ENCODE results near the gene GALNT9. TPM values are rescaled to one million over a fixed set of nuclear protein-coding genes. Genes with fewer than 3 reads are reported as not detected.

The GALNT9 gene
- total RNA-seq, 1 experiment from 2014 or later: 0.54 TPM

DNA sequence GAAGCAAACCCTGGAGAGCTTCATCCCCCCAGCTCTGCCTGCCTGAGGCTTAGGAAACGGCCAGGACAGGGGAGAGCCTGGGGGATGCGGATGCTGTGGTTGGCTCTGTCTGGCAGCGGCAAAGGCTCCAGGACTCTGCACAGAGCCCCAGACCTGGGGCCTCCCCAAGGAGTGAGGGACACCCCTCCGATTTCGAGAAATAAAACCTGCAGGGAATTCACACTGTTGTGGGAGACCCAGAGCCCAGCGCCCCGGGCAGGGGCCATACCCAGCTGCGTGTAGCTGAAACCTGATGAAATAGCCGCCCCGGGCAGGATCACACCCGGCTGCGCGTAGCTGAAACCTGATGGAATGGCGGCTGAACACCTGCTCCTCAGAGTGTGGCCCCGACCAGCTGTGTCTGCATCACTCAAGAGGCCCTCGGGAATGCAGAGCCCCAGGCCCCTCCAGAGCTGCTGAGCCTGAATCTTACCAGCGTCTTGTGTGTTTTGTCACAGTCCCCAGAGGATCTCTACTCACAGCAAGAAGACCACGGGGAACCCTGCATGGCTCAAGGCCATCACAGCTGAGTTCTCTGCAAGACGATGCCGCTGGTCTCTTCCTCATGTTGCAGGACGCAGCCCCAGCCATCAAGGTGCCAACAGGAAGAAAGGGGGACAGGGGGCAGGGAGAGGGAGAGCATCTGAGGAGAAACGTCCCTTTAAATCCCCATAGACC is 46.5 kb upstream of the GALNT9 start:
- CTCF ChIA-PET: no interaction called here
- intact Hi-C loops (cut with micrococcal nuclease; ENCODE audit: unreplicated experiment): no loop called here
- DNase-seq: no peak
- Mint-ChIP-seq H3K27me3 (ENCODE audit: unreplicated experiment) (peaks cover 70% of the 10 kb centered on the region), H3K4me3 (ENCODE audit: low read depth, unreplicated experiment) (no peak overlapping the region), H3K9me3 (ENCODE audit: low read depth, unreplicated experiment) (no peaks in the 10 kb centered on the region), H3K27ac (ENCODE audit: unreplicated experiment) (no peak overlapping the region), H3K4me1 (ENCODE audit: low read depth, unreplicated experiment) (no peaks in the 10 kb centered on the region), H3K36me3 (ENCODE audit: insufficient read depth, unreplicated experiment) (no peaks in the 10 kb centered on the region)
- TF ChIP-seq, protein P1, sequence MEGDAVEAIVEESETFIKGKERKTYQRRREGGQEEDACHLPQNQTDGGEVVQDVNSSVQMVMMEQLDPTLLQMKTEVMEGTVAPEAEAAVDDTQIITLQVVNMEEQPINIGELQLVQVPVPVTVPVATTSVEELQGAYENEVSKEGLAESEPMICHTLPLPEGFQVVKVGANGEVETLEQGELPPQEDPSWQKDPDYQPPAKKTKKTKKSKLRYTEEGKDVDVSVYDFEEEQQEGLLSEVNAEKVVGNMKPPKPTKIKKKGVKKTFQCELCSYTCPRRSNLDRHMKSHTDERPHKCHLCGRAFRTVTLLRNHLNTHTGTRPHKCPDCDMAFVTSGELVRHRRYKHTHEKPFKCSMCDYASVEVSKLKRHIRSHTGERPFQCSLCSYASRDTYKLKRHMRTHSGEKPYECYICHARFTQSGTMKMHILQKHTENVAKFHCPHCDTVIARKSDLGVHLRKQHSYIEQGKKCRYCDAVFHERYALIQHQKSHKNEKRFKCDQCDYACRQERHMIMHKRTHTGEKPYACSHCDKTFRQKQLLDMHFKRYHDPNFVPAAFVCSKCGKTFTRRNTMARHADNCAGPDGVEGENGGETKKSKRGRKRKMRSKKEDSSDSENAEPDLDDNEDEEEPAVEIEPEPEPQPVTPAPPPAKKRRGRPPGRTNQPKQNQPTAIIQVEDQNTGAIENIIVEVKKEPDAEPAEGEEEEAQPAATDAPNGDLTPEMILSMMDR (IDR thresholded peaks at IDR 0.05; ENCODE audit: unreplicated experiment): no peak
- BruUV-seq (replicated peaks): no TSS peak

GRCh38 chr12:132374612-132375445 is 45.4 kb upstream of the GALNT9 start:
- Mint-ChIP-seq H3K27ac (ENCODE audit: unreplicated experiment) (no peak overlapping the region), H3K9me3 (ENCODE audit: low read depth, unreplicated experiment) (no peaks in the 10 kb centered on the region), H3K27me3 (ENCODE audit: unreplicated experiment) (peaks cover 80% of the 10 kb centered on the region), H3K4me1 (ENCODE audit: low read depth, unreplicated experiment) (no peaks in the 10 kb centered on the region), H3K4me3 (ENCODE audit: low read depth, unreplicated experiment) (no peak overlapping the region), H3K36me3 (ENCODE audit: insufficient read depth, unreplicated experiment) (no peaks in the 10 kb centered on the region)
- CTCF ChIA-PET: no interaction called here
- no TSS peak for BruUV-seq (replicated peaks)
- DNase-seq: no peak
- intact Hi-C loops (cut with micrococcal nuclease; ENCODE audit: unreplicated experiment): no loop called here
- TF ChIP-seq, protein P1 (IDR thresholded peaks at IDR 0.05; ENCODE audit: unreplicated experiment): no peak

DNA sequence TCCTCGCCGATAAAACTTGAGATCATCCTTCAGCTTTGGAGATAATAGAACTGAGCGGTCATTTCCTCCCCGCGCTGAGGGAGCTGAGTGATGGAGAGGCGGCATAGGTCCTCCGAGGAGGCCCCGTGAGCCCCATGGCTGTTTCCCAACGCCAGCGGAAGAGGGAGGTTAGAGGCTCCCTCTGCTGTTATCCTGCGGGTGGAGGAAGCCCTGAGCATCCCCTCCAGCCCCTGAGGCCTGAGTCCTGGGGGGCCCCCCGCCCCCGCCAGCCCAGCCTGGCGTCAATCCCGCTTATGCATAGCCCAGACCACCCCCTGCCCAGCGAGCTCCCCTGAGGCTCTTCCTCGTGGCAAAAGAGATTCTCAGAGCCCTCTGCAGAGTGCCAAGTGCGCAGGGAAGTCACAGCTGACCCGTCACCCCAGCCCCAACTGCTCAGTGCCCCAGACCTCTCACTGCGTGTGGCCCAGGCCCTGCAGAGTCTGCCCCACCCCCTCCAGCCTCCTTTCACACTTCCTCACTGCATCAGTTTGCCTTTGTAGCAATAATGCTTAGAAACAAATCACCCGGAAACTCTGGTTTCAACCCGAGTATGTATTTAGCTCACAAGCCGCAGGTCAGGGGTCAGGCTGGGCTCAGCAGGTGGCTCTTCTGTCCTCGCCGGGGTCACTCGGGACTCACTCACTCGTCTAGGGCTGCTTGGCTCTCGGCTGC is 44.7 kb upstream of the GALNT9 start:
- no peak for DNase-seq
- BruUV-seq (replicated peaks): no TSS peak
- Mint-ChIP-seq H3K36me3 (ENCODE audit: insufficient read depth, unreplicated experiment) (no peaks in the 10 kb centered on the region), H3K9me3 (ENCODE audit: low read depth, unreplicated experiment) (no peaks in the 10 kb centered on the region), H3K4me1 (ENCODE audit: low read depth, unreplicated experiment) (no peaks in the 10 kb centered on the region), H3K27ac (ENCODE audit: unreplicated experiment) (no peak overlapping the region), H3K27me3 (ENCODE audit: unreplicated experiment) (peaks cover 88% of the 10 kb centered on the region), H3K4me3 (ENCODE audit: low read depth, unreplicated experiment) (no peak overlapping the region)
- intact Hi-C loops (cut with micrococcal nuclease; ENCODE audit: unreplicated experiment): no loop called here
- CTCF ChIA-PET: no interaction called here
- TF ChIP-seq, protein P1 (IDR thresholded peaks at IDR 0.05; ENCODE audit: unreplicated experiment): no peak

GRCh38 chr12:132367852-132368251 is 38.5 kb upstream of the GALNT9 start:
- H3K9me3 Mint-ChIP-seq (ENCODE audit: low read depth, unreplicated experiment): peaks cover 2% of the 10 kb centered on the region
- H3K27ac Mint-ChIP-seq (ENCODE audit: unreplicated experiment): no peak overlapping the region
- TF ChIP-seq, protein P1 (IDR thresholded peaks at IDR 0.05; ENCODE audit: unreplicated experiment): no peak
- H3K4me1 Mint-ChIP-seq (ENCODE audit: low read depth, unreplicated experiment): no peaks in the 10 kb centered on the region
- intact Hi-C loops (cut with micrococcal nuclease; ENCODE audit: unreplicated experiment): no loop called here
- DNase-seq: no peak
- H3K36me3 Mint-ChIP-seq (ENCODE audit: insufficient read depth, unreplicated experiment): peaks cover 10% of the 10 kb centered on the region
- BruUV-seq (replicated peaks): no TSS peak
- H3K27me3 Mint-ChIP-seq (ENCODE audit: unreplicated experiment): peaks cover 67% of the 10 kb centered on the region
- H3K4me3 Mint-ChIP-seq (ENCODE audit: low read depth, unreplicated experiment): no peak overlapping the region
- CTCF ChIA-PET: no interaction called here

Measured in Calu3 (cell line).